ENCODE results near the gene EXT2.

DNA sequence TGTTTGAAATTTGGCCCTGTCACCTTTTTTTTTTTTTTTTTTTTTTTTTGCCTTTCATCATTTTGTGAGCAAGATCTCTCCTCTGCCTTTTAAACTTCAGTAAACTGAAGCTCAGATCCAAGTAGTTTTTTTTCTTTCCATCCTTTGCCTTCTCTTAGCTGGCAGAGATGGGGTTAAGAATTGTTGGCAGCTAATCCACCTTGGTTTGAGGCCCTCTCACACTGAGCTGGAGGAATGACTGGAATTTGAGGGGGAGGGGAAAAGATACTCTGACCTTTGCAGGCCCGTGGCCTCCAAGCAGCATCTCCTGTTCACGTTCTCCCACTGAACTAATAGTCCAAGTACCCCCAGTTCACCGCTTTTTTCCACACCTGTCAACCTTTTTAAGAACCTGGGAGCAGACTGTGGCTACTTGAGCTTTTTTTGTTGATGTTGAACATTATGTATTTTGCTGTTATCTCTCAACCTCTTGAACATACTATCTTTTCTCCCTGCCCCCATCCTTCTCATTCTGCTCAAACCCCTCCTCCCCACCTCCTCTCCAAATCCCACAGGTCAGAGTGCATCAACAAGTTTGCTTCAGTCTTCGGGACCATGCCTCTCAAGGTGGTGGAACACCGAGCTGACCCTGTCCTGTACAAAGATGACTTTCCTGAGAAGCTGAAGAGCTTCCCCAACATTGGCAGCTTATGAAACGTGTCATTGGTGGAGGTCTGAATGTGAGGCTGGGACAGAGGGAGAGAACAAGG, 148.3 kb downstream of the EXT2 start:
- TF ChIP-seq, protein P1, sequence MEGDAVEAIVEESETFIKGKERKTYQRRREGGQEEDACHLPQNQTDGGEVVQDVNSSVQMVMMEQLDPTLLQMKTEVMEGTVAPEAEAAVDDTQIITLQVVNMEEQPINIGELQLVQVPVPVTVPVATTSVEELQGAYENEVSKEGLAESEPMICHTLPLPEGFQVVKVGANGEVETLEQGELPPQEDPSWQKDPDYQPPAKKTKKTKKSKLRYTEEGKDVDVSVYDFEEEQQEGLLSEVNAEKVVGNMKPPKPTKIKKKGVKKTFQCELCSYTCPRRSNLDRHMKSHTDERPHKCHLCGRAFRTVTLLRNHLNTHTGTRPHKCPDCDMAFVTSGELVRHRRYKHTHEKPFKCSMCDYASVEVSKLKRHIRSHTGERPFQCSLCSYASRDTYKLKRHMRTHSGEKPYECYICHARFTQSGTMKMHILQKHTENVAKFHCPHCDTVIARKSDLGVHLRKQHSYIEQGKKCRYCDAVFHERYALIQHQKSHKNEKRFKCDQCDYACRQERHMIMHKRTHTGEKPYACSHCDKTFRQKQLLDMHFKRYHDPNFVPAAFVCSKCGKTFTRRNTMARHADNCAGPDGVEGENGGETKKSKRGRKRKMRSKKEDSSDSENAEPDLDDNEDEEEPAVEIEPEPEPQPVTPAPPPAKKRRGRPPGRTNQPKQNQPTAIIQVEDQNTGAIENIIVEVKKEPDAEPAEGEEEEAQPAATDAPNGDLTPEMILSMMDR (IDR thresholded peaks at IDR 0.05; ENCODE audit: poor library complexity) = no peak
- no peak for TF ChIP-seq EZH2 (IDR thresholded peaks at IDR 0.05; ENCODE audit: borderline replicate concordance)

All from hepatocyte (in vitro differentiated cells).